HCT116 (cell line): Measurements from ENCODE around the gene BIN2.

Experiments
- CTCF ChIP-seq, 3 experiments: fragments of 200-600 bp in 1 of 3; sonication (generic) in 1 of 3; IDR thresholded peaks in 2 of 3; conservative IDR thresholded peaks in 1 of 3; 2 replicates each; pipeline ENCODE4 v1.5.1; 2012 to 2017; ENCODE audit warnings: low read depth in 2 of 3, low read length in 2 of 3, antibody characterized with exemption in 1 of 3, borderline replicate concordance in 1 of 3, control low read depth in 1 of 3, mild to moderate bottlenecking in 1 of 3, mixed read lengths in 1 of 3, mixed run types in 1 of 3, moderate library complexity in 1 of 3; ENCODE audit not compliant: insufficient read depth in 1 of 3
- EZH2phosphoT487 ChIP-seq: fragments of 200-600 bp; IDR thresholded peaks from 2 replicates; pipeline ENCODE4 v1.6.1; 2018; ENCODE audit warnings: antibody characterized with exemption, borderline replicate concordance
- POLR2A ChIP-seq: IDR thresholded peaks from 2 replicates; pipeline ENCODE4 v1.7.0; 2011; ENCODE audit warnings: borderline replicate concordance; ENCODE audit not compliant: insufficient read depth, insufficient read length; ENCODE audit errors: extremely low read depth
- POLR2AphosphoS5 ChIP-seq: IDR thresholded peaks from 2 replicates; pipeline ENCODE4 v1.6.1; 2011; ENCODE audit warnings: mild to moderate bottlenecking, low read depth, low read length, moderate library complexity
- RAD21 ChIP-seq: IDR thresholded peaks from 2 replicates; pipeline ENCODE4 v1.6.1; 2012; ENCODE audit warnings: low read depth, mild to moderate bottlenecking
- YY1 ChIP-seq: IDR thresholded peaks from 2 replicates; pipeline ENCODE4 v1.6.1; 2011; ENCODE audit warnings: low read length, low read depth, moderate library complexity, mild to moderate bottlenecking; ENCODE audit not compliant: insufficient replicate concordance; ENCODE audit errors: extremely low read depth

GRCh38 chr12:51240971-51241370 is 83.0 kb downstream of the BIN2 start:
- TF ChIP-seq YY1 (no peak), POLR2A (no peak), RAD21 (no peak), CTCF (IDR thresholded peaks at IDR 0.05 in 2 of 3, conservative IDR thresholded peaks at IDR 0.05 in 1 of 3; ENCODE audit: borderline replicate concordance in 1 of 3, insufficient read depth in 1 of 3, low read depth in 2 of 3, low read length in 2 of 3) (no peak), EZH2phosphoT487 (no peak), POLR2AphosphoS5 (no peak)
